ENCODE data around the gene CACNA2D3. TPM values are rescaled to one million over a fixed set of nuclear protein-coding genes. Genes with fewer than 3 reads are reported as not detected.

Gene CACNA2D3
- total and polyA plus RNA-seq, 2 experiments from 2014 or later, result 0.30 to 0.43 TPM

DNA sequence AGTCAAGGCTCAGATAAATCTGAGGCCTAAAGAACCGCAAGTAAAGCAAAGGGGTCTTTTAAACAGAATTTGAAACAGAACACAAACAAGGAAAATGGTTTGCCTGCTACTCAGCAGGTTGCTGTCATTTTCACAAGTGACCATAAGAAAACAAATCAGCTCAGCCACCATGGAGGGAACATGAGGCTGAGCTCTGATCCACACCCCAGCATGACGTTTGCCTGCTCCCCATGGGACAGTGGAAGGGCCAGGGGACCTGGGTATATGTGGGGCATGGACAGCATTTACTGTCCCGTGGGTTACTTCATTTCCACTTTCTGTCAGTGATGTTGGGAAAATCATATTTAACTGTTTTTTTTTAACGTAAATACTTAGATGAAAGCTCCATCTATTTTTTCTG, 434.3 kb downstream of the CACNA2D3 start:
- Histone ChIP-seq H3K9me2 (ENCODE audit: insufficient read depth) (no peaks in the 10 kb centered on the region), H2AFZ (no peak overlapping the region), H3K36me3 (ENCODE audit: low read depth) (no peaks in the 10 kb centered on the region), H3K9ac (no peak overlapping the region), H3K27ac (no peak overlapping the region), H3K79me2 (ENCODE audit: insufficient read depth) (no peaks in the 10 kb centered on the region), H3K4me2 (ENCODE audit: unreplicated experiment) (no peak overlapping the region), H4K20me1 (ENCODE audit: insufficient read depth) (no peaks in the 10 kb centered on the region), H3K4me1 (ENCODE audit: insufficient read depth) (no peaks in the 10 kb centered on the region), H3F3A (ENCODE audit: insufficient read depth) (no peaks in the 10 kb centered on the region), H3K4me3 (no peak overlapping the region), H3K9me3 (ENCODE audit: low read depth) (no peaks in the 10 kb centered on the region), H3K27me3 (replicated peaks; ENCODE audit: insufficient read depth) (no peaks in the 10 kb centered on the region)
- in situ Hi-C loops (cut with MboI), result no loop called here
- no peak for TF ChIP-seq EZH2phosphoT487 (IDR thresholded peaks at IDR 0.05; ENCODE audit: insufficient read depth, low read depth)
- no peak for TF ChIP-seq EZH2 (IDR thresholded peaks at IDR 0.05; ENCODE audit: insufficient read depth, poor library complexity, severe bottlenecking)
- DNase-seq, result no peak
- WGBS, 2 experiments (ENCODE audit: low coverage in 1 of 2, low lambda C conversion rate in 2 of 2, missing lambda C conversion rate in 2 of 2), result 22 to 27% methylated on average over 4 of the region's 4 CpGs

DNA sequence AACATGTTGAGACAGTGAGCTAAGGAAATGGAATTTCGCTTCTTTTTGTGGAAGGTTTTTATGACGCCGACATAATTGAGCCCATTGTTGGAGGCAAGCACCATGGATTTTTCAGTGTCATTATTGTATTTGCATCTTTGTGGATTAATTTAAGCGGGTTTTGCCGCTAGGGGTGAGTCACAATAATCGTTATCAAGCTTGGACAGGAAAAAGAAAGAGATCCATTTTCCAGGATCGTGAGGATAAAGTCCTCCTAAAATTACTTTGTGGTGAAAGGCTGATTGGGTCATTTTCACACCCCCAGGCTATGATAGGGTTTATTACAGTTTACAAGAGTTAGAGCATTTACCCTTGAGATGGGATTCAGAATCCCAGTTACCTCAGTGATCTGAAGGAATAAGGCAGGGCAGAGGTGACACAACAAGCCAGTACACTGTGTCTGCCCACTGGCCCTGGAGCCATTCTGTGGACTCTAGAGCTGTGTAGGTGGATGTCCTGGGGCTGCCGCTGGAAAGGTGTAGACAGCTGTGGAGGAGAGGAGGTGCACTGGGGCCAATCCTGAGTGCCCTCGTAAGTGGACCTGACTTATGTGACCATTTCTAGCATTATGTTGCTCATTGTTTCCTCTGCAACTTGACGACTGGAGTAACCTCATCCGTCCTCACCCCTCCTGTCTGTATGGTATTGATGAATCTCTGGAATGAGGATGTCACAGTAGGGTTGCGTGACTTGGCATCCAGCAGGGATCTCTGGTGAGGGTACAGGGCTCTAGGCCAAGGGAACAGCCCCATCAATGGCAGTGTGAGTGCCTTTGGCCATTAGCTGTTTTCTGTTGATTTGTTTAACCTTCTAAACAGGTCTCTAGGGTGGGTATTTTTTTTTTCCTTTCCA, 435.4 kb downstream of the CACNA2D3 start:
- no peak overlapping the region for H3K9ac ChIP-seq
- H3K4me1 ChIP-seq (ENCODE audit: insufficient read depth), result no peaks in the 10 kb centered on the region
- DNase-seq, result no peak
- in situ Hi-C loops (cut with MboI), result no loop called here
- H3K79me2 ChIP-seq (ENCODE audit: insufficient read depth), result no peaks in the 10 kb centered on the region
- no peak overlapping the region for H3K4me3 ChIP-seq
- 57 to 59% methylated on average over 12 of the region's 12 CpGs for WGBS, 2 experiments (ENCODE audit: low coverage in 1 of 2, low lambda C conversion rate in 2 of 2, missing lambda C conversion rate in 2 of 2)
- H4K20me1 ChIP-seq (ENCODE audit: insufficient read depth), result no peaks in the 10 kb centered on the region
- no peaks in the 10 kb centered on the region for H3K9me3 ChIP-seq (ENCODE audit: low read depth)
- H3F3A ChIP-seq (ENCODE audit: insufficient read depth), result no peaks in the 10 kb centered on the region
- no peaks in the 10 kb centered on the region for H3K27me3 ChIP-seq (replicated peaks; ENCODE audit: insufficient read depth)
- H3K4me2 ChIP-seq (ENCODE audit: unreplicated experiment), result no peak overlapping the region
- H2AFZ ChIP-seq, result no peak overlapping the region
- TF ChIP-seq EZH2phosphoT487 (IDR thresholded peaks at IDR 0.05; ENCODE audit: insufficient read depth, low read depth) (no peak), EZH2 (IDR thresholded peaks at IDR 0.05; ENCODE audit: insufficient read depth, poor library complexity, severe bottlenecking) (no peak)
- H3K27ac ChIP-seq, result no peak overlapping the region
- H3K9me2 ChIP-seq (ENCODE audit: insufficient read depth), result no peaks in the 10 kb centered on the region
- no peaks in the 10 kb centered on the region for H3K36me3 ChIP-seq (ENCODE audit: low read depth)

DNA sequence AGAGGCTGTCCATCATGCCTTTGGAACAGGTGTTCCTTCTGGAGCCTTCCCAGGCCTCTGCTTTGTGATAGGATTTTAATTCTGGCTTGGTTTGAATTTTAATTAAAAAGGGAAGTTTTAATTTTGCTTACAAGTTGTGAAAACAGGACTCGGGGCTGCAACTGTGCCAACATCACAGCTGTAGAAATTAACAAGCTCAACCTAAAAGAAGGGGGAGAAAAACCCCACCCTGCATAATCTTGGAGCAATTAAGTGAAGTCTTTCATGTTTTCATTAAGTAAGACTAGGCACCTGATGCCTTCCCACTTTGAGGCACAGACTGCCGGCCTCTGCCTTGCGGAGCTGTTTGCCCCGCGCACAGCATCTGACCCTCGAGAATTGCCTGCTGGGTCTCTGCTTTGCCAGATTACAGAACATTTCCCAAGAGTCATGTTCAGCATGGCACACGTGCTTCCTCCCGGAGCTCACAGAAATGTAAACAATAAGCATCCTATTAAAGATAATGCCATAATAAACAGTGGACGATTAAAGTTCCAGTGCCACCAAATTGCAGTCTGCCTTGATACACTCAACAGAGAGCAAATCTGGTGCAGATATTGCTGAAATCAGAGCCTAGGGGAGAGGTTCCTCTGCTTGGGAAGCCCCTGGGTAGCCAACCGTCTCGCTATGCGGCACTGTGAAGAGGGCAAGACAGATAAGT, 441.3 kb downstream of the CACNA2D3 start:
- Histone ChIP-seq H3F3A (ENCODE audit: insufficient read depth) (no peaks in the 10 kb centered on the region), H3K4me2 (ENCODE audit: unreplicated experiment) (no peak overlapping the region), H3K4me3 (no peak overlapping the region), H3K9me3 (ENCODE audit: low read depth) (no peaks in the 10 kb centered on the region), H3K36me3 (ENCODE audit: low read depth) (no peaks in the 10 kb centered on the region), H3K79me2 (ENCODE audit: insufficient read depth) (no peaks in the 10 kb centered on the region), H2AFZ (no peak overlapping the region), H4K20me1 (ENCODE audit: insufficient read depth) (no peaks in the 10 kb centered on the region), H3K9ac (no peak overlapping the region), H3K27me3 (replicated peaks; ENCODE audit: insufficient read depth) (no peaks in the 10 kb centered on the region), H3K4me1 (ENCODE audit: insufficient read depth) (no peaks in the 10 kb centered on the region), H3K9me2 (ENCODE audit: insufficient read depth) (no peaks in the 10 kb centered on the region), H3K27ac (no peak overlapping the region)
- in situ Hi-C loops (cut with MboI), result no loop called here
- no peak for DNase-seq
- TF ChIP-seq EZH2phosphoT487 (IDR thresholded peaks at IDR 0.05; ENCODE audit: insufficient read depth, low read depth) (no peak), EZH2 (IDR thresholded peaks at IDR 0.05; ENCODE audit: insufficient read depth, poor library complexity, severe bottlenecking) (no peak)
- WGBS, 2 experiments (ENCODE audit: low coverage in 1 of 2, low lambda C conversion rate in 2 of 2, missing lambda C conversion rate in 2 of 2), result 75 to 79% methylated on average over 12 of the region's 12 CpGs

DNA sequence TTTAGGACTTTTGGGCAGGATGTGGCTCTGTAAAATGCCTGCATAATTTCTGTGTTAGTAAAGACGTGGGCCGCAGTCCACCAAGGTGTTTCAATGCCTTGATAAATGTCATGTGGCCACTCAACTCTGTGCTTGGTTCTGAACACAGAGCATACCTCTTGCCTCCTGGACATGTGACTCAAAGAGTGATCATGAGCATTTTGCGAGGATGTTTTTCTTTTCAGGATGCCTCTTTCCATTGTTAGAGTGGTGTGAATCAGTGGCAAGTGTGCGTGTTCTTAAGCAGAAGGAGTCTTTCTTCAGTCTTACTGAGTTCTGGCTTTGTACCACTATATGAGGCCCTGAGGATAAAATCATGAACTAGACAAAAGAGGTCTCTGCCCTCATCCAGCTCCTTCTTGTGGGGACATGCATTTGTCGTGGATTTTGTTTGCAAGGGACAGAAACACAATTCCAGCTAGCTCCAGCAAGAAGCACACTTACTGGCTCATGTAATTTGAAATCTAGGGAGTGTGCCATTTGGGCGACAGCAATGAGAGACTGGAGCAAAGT, 442.1 kb downstream of the CACNA2D3 start:
- Histone ChIP-seq H3F3A (ENCODE audit: insufficient read depth) (no peaks in the 10 kb centered on the region), H3K27me3 (replicated peaks; ENCODE audit: insufficient read depth) (no peaks in the 10 kb centered on the region), H3K36me3 (ENCODE audit: low read depth) (no peaks in the 10 kb centered on the region), H3K4me1 (ENCODE audit: insufficient read depth) (no peaks in the 10 kb centered on the region), H2AFZ (no peak overlapping the region), H3K9me2 (ENCODE audit: insufficient read depth) (no peaks in the 10 kb centered on the region), H3K9me3 (ENCODE audit: low read depth) (no peaks in the 10 kb centered on the region), H3K79me2 (ENCODE audit: insufficient read depth) (no peaks in the 10 kb centered on the region), H3K4me2 (ENCODE audit: unreplicated experiment) (no peak overlapping the region), H3K27ac (no peak overlapping the region), H3K4me3 (no peak overlapping the region), H3K9ac (no peak overlapping the region), H4K20me1 (ENCODE audit: insufficient read depth) (no peaks in the 10 kb centered on the region)
- WGBS, 2 experiments (ENCODE audit: low coverage in 1 of 2, low lambda C conversion rate in 2 of 2, missing lambda C conversion rate in 2 of 2), result 36 to 49% methylated on average over 6 of the region's 6 CpGs
- in situ Hi-C loops (cut with MboI), result no loop called here
- TF ChIP-seq EZH2 (IDR thresholded peaks at IDR 0.05; ENCODE audit: insufficient read depth, poor library complexity, severe bottlenecking), result no peak
- no peak for DNase-seq
